HL-60 (cell line): Measurements from ENCODE around the gene ACVR1C.

Experiments
- CTCF ChIP-seq: IDR thresholded peaks from one replicate; pipeline ENCODE4 v1.5.1; 2011; ENCODE audit warnings: low read length, control low read depth, inconsistent platforms; ENCODE audit not compliant: insufficient read depth
- POLR2AphosphoS5 ChIP-seq: IDR thresholded peaks from 2 replicates; pipeline ENCODE4 v1.6.1; 2012; ENCODE audit warnings: low read depth

- TF ChIP-seq POLR2AphosphoS5 (no peak), CTCF (no peak)
These were observed 99.5 kb downstream of the ACVR1C start for GRCh38 chr2:157528963-157529751.
